Measurements from ENCODE around the gene ACOT7. TPM values are rescaled to one million over a fixed set of nuclear protein-coding genes. Genes with fewer than 3 reads are reported as not detected.
"Not testable (repeated sequence)": the region's sequence is repeated elsewhere in the genome, so short reads cannot be mapped to it uniquely, and the experiment has no call there.

Gene ACOT7
- total RNA-seq, 1 donor from 2014 or later, result 16.1 TPM

GRCh38 chr1:6396998-6397397, 3.4 kb upstream of the ACOT7 start:
- H3K9me3 ChIP-seq, result no peaks in the 10 kb centered on the region
- H3K4me3 ChIP-seq, result no peak overlapping the region
- TF ChIP-seq CTCF (IDR thresholded peaks at IDR 0.05), result no peak
- no peak for DNase-seq (ENCODE audit: low spot score in 2 of 2)
- intact Hi-C loops (cut with DNase I), result loop anchor here (10.0 kb wide), 1 partner anchor 158 kb away; the partner anchor contains the start of genes NOL9 and TAS1R1
- no peaks in the 10 kb centered on the region for H3K27me3 ChIP-seq
- H3K4me1 ChIP-seq, result peaks cover 4 to 13% of the 10 kb centered on the region in 2 donors
- H3K36me3 ChIP-seq, result no peaks in the 10 kb centered on the region
- H3K27ac ChIP-seq, result no peak overlapping the region

- H3K4me3 ChIP-seq; H3K9me3 ChIP-seq; H3K36me3 ChIP-seq; H3K27ac ChIP-seq; DNase-seq (ENCODE audit: low spot score in 2 of 2); H3K27me3 ChIP-seq: not testable (repeated sequence)
- intact Hi-C loops (cut with DNase I), result loop anchor here (10.0 kb wide), 1 partner anchor 159 kb away; the partner anchor contains the start of genes NOL9 and TAS1R1
- peaks cover 4 to 13% of the 10 kb centered on the region in 2 donors for H3K4me1 ChIP-seq
These were observed 2.2 kb upstream of the ACOT7 start for GRCh38 chr1:6395781-6396244.

GRCh38 chr1:6395130-6395529, 1.6 kb upstream of the ACOT7 start:
- H3K27ac ChIP-seq; H3K27me3 ChIP-seq; H3K36me3 ChIP-seq; H3K9me3 ChIP-seq; DNase-seq (ENCODE audit: low spot score in 2 of 2); H3K4me3 ChIP-seq: not testable (repeated sequence)
- intact Hi-C loops (cut with DNase I), result loop anchor here (10.0 kb wide), 1 partner anchor 160 kb away; the partner anchor contains the start of genes NOL9 and TAS1R1
- H3K4me1 ChIP-seq, result peaks cover 4 to 13% of the 10 kb centered on the region in 2 donors

GRCh38 chr1:6392809-6393399, 663 bp downstream of the ACOT7 start:
- Histone ChIP-seq H3K36me3 (no peaks in the 10 kb centered on the region), H3K9me3 (no peaks in the 10 kb centered on the region), H3K27ac (peak overlapping the region; percentile 95 to 99), H3K27me3 (no peaks in the 10 kb centered on the region), H3K4me1 (peaks cover 4 to 13% of the 10 kb centered on the region in 2 donors), H3K4me3 (peak overlapping the region; percentile 66 to 84)
- DNase-seq (ENCODE audit: low spot score in 2 of 2), result no peak
- TF ChIP-seq CTCF (IDR thresholded peaks at IDR 0.05), result no peak
- intact Hi-C loops (cut with DNase I), result loop anchor here (1.0 to 10.0 kb wide), 2 partner anchors 162 to 401 kb away; partner anchors contain the start of genes NOL9, NPHP4 and TAS1R1

- no peaks in the 10 kb centered on the region for H3K27me3 ChIP-seq
- peaks cover 4 to 13% of the 10 kb centered on the region in 2 donors for H3K4me1 ChIP-seq
- H3K36me3 ChIP-seq, result no peaks in the 10 kb centered on the region
- no peaks in the 10 kb centered on the region for H3K9me3 ChIP-seq
- no peak for DNase-seq (ENCODE audit: low spot score in 2 of 2)
- intact Hi-C loops (cut with DNase I), result loop anchor here (10.0 kb wide), 1 partner anchor 163 kb away; the partner anchor contains the start of genes NOL9 and TAS1R1
- peak overlapping the region; percentile 95 to 99 for H3K27ac ChIP-seq
- H3K4me3 ChIP-seq, result peak overlapping the region; percentile 66 to 84
- TF ChIP-seq CTCF (IDR thresholded peaks at IDR 0.05), result no peak
These were observed 1.4 kb downstream of the ACOT7 start for GRCh38 chr1:6391951-6392808.

- no peak for TF ChIP-seq CTCF (IDR thresholded peaks at IDR 0.05)
- H3K4me3 ChIP-seq, result no peak overlapping the region
- no peak for DNase-seq (ENCODE audit: low spot score in 2 of 2)
- intact Hi-C loops (cut with DNase I), result loop anchor here (10.0 kb wide), 1 partner anchor 165 kb away; the partner anchor contains the start of genes NOL9 and TAS1R1
- H3K27ac ChIP-seq, result no peak overlapping the region
- peaks cover 8 to 23% of the 10 kb centered on the region in 2 donors for H3K4me1 ChIP-seq
- no peaks in the 10 kb centered on the region for H3K9me3 ChIP-seq
- no peaks in the 10 kb centered on the region for H3K27me3 ChIP-seq
- H3K36me3 ChIP-seq, result no peaks in the 10 kb centered on the region
These were observed 3.6 kb downstream of the ACOT7 start for GRCh38 chr1:6389971-6390370.

All from ascending aorta (tissue), 2 donors.